Effector CD4-positive, alpha-beta T cell (primary cell): ENCODE measurements around the gene FBXL5.

ENCODE experiments used
- DNase-seq: peaks from one replicate; pipeline ENCODE4 v3.0.0-alpha.2; 2020

Gene FBXL5

DNA sequence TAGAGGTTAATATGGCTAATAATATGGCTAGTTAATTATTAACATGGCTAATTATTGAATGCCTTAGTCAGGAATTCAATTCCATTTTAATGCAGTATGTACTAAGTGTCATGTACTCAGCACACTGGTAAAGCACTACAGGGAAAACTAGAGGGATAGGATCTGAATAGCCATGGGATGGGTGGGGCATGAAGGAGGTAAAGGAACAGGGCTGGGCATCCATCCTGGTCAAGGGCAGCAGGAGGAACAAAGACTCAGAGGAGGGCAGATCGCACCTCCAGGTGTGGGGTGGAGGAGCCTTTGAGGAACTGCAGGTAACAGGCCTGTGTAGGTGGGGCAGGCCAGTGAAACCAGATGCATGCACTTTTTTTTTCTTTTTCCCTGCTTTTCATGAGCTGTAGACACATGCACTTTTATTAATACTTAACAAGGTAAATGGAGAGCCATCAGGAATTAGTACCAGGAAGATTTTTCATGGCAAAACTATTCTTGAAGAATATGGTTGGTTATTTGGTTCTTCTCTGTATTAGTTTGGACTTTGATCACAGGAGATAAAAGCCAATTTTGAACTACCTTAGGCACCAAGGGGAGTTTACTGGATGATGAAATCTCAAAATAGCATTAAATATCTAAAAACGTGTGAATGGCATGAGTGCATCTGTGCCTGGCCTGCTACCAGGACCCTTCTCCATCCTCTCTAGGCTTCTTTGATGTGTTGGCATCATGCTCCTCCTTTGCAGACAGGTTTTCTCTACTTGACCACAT lies 97.2 kb downstream of the FBXL5 start:
- DNase-seq: no peak

DNA sequence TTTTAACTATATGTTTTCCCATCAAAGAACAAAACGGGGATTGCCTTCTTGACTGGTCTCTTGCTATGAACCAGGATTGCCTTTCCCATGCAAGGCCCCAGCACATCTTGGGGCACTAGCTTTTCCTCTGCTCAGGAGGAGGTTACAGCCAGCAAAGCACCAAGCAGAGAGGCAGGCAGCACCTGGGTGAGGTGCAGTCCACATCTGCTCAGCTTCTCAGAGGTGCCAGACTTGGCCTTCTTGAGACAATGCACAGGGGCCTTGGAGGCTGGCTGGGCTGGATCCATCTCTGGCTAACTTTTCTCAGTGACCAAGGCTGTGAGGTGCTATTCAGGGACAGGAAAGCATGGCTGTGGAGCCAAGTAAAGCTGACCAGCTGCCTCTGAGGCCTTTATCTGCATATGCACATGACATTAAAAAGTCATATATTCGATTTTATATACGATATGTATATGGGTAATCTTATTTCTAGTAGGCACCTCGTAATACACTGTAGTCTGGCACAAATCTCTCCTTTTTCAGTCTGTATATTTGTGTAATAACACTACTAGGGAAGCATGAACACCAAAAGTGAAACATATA lies 98.6 kb downstream of the FBXL5 start:
- DNase-seq: no peak
